SK-N-DZ (cell line): ENCODE data around the gene TPRKB.
"Not testable (repeated sequence)": the region's sequence is repeated elsewhere in the genome, so short reads cannot be mapped to it uniquely, and the experiment has no call there.

ENCODE experiments used
- DNase-seq: peaks from one replicate; pipeline ENCODE4 v3.0.0-alpha.2; 2015; ENCODE audit warnings: low spot score

TPRKB gene

GRCh38 chr2:73740767-73741166, 3.6 kb upstream of the TPRKB start:
- no peak for DNase-seq

- DNase-seq: no peak
Measured at GRCh38 chr2:73739101-73739500, 2.0 kb upstream of the TPRKB start.

GRCh38 chr2:73736378-73736777, 767 bp downstream of the TPRKB start:
- no peak for DNase-seq

GRCh38 chr2:73730810-73731209, 6.3 kb downstream of the TPRKB start:
- DNase-seq: no peak

GRCh38 chr2:73728711-73729110, 8.4 kb downstream of the TPRKB start:
- no peak for DNase-seq

- DNase-seq: no peak
Measured at GRCh38 chr2:73728043-73728442, 9.1 kb downstream of the TPRKB start.

- DNase-seq: not testable (repeated sequence)
Measured at GRCh38 chr2:73726657-73727056, 10.5 kb downstream of the TPRKB start.

- DNase-seq: no peak
Measured at GRCh38 chr2:73718851-73719621, 18.1 kb downstream of the TPRKB start.

- DNase-seq: no peak
Measured at GRCh38 chr2:73718421-73718820, 18.7 kb downstream of the TPRKB start.

- DNase-seq: not testable (repeated sequence)
Measured at GRCh38 chr2:73717695-73718094, 19.4 kb downstream of the TPRKB start.

GRCh38 chr2:73717251-73717606, 19.9 kb downstream of the TPRKB start:
- no peak for DNase-seq

GRCh38 chr2:73716543-73717250, 20.4 kb downstream of the TPRKB start:
- DNase-seq: peak; percentile 33

- no peak for DNase-seq
Measured at GRCh38 chr2:73714091-73714490, 23.1 kb downstream of the TPRKB start.

- DNase-seq: no peak
Measured at GRCh38 chr2:73708527-73708926, 28.6 kb downstream of the TPRKB start.

GRCh38 chr2:73707636-73708035, 29.5 kb downstream of the TPRKB start:
- no peak for DNase-seq

GRCh38 chr2:73707058-73707457, 30.1 kb downstream of the TPRKB start:
- no peak for DNase-seq

GRCh38 chr2:73705091-73705490, 32.1 kb downstream of the TPRKB start:
- DNase-seq: no peak

- no peak for DNase-seq
Measured at GRCh38 chr2:73704285-73704684, 32.9 kb downstream of the TPRKB start.

- DNase-seq: no peak
Measured at GRCh38 chr2:73703675-73704074, 33.5 kb downstream of the TPRKB start.

GRCh38 chr2:73702852-73703493, 34.2 kb downstream of the TPRKB start:
- DNase-seq: not testable (repeated sequence)

GRCh38 chr2:73701968-73702665, 35.0 kb downstream of the TPRKB start:
- DNase-seq: no peak

- DNase-seq: not testable (repeated sequence)
Measured at GRCh38 chr2:73701448-73701765, 35.7 kb downstream of the TPRKB start.
